Mucosa of gallbladder (tissue), 1 donor: ENCODE results near the gene ZNF776. TPM values are rescaled to one million over a fixed set of nuclear protein-coding genes. Genes with fewer than 3 reads are reported as not detected.
"Not testable (repeated sequence)": the region's sequence is repeated elsewhere in the genome, so short reads cannot be mapped to it uniquely, and the experiment has no call there.

Experiments used
- DNase-seq: peaks from one replicate; pipeline ENCODE4 v3.0.0-alpha.2; 2020; ENCODE audit warnings: low spot score
- total RNA-seq: library from RNA; stranded (reverse); gene quantifications from one replicate; pipeline ENCODE4 v1.2.1, GENCODE V29; 2021
- donor health status: DM: no; HTN: no; CAD: no.

ZNF776 gene
- 21.6 TPM for total RNA-seq

- peak; percentile 93 for DNase-seq
These were observed at the start of gene ZNF776 for GRCh38 chr19:57746580-57747471. TSS of gene ZNF776 (plus strand) at chr19:57746815. CDS start at chr19:57747059, 244 bp downstream.

GRCh38 chr19:57701625-57702024, 45.0 kb upstream of the ZNF776 start:
- DNase-seq: no peak

- DNase-seq: no peak
These were observed 40.3 kb upstream of the ZNF776 start for GRCh38 chr19:57706346-57706745.

DNA sequence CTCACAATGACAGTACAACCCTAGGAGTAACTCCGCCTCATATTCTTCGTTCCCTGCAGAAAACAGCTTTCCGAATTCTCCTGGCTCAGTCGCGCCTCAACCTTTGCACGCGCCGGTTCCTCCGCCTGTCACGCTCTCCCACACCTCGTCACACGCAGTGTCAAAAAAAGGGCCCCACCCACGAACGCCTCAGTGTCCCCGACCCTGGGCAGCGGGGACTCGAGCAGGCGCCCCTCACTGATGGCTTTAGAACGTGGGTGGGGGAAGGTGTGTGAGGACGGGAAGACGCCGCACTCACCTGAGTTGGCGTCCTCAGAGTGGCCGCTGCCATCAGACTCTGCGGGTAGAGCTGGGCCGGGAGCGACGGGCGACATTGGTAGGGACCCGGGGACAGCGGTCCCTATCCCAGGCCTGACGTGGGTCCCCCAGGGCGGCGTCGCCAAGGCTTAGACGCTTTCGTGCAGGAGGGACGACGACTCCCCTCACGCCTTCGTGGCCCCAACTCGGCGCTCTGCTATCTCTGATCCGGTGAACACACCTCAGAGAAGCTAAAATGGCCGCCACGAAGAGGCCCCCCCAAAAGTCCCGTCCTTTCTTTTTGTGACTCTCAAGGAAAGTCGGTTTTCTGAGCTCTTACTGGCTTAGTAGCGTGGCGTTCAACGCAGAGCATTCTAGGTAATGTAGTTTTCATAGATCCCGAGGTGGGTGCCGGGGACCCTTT, 37.8 kb upstream of the ZNF776 start, which contains the start of gene ZNF154:
Gene ZNF154, minus strand, starts transcription at position 564 of the 721 bp plus-strand sequence. Its CDS starts 233 bp downstream, at position 331.
- peak; percentile 71 for DNase-seq

GRCh38 chr19:57709616-57710015, 37.0 kb upstream of the ZNF776 start:
- DNase-seq: no peak

DNA sequence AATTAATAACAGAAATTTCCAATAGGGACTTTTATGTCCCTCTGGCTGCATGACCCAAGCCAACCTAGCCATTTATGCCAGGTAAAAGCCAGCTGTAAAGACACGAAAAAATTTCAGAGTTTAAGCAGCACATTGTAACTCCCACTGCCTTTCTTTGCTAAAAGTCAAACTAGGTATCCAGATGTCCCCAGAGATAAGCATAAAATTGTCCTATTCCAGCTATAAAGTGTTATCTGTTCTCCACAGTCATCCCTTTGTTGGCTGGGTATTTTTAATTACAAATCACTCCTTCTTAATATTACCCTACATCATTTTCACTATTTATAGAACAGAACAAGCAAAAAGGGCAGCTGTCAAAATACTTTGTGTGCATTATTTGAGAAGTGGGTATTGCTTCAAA, 34.4 kb upstream of the ZNF776 start:
- no peak for DNase-seq

- DNase-seq: no peak
These were observed 27.2 kb upstream of the ZNF776 start for GRCh38 chr19:57719424-57719823.

DNA sequence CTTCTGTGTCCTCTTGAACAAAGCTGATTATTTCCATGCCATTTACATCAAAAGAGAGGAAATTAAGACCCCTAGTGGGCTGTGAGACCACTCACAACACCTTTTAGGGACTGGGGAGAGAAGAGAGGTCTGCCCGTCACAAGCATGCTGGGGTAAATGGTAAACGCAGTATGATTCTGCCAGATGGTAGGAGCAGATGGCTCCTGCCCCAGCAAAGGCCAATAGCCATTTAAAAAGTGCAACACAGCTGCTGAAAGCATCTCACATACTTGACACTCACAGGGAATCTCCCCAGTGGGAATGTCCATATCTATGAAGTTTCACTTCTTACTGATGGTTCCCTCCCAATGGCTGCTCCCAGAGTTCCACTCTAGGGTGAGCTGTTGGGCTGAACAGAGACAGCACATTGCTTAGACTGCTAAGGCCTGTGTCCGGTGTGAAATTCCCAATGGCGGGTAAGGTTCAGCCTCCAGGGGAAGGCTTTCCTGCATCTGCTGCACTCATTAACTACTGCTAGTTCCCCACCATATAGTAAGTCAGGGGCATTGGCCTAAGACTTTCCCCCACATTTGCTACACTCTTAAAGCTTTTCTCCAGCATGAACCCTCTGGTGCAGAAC, 26.6 kb upstream of the ZNF776 start:
- DNase-seq: no peak

- DNase-seq: no peak
These were observed 25.7 kb upstream of the ZNF776 start for GRCh38 chr19:57720878-57721277.

GRCh38 chr19:57738320-57738719, 8.3 kb upstream of the ZNF776 start:
- DNase-seq: peak; percentile 65

DNA sequence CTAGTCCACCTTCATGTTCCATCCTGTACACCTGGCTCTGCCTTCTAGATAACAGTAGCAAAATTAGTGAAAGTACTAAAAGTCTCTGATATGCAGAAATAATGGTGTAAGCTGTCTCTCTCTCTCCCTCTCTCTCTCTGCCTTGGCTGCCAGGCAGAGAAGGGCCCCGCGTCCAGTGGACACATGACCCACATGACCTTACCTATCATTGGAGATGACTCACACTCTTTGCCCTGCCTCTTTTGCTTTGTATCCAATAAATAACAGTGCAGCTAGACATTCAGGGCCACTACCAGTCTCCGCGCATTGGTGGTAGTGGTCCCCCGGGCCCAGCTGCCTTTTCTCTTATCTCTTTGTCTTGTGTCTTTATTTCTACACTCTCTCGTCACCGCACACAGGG, 7.8 kb upstream of the ZNF776 start:
- not testable (repeated sequence) for DNase-seq

DNA sequence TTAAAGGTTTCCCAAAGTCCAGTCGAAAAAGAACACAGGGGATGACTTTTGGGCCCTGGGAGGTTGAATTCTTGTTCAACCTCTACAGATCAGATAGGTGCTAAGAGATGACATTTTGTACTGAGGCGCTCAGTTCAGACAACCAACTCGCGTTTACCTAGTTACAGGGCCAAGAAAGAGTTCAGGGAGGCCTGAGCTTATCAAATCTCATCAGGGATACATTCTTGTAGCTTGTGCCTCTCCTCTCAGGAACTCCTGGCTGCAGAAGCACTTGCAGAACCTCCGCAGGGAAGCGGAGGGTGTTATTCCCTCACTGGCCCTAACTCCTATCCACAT, 825 bp downstream of the ZNF776 start:
- no peak for DNase-seq

DNA sequence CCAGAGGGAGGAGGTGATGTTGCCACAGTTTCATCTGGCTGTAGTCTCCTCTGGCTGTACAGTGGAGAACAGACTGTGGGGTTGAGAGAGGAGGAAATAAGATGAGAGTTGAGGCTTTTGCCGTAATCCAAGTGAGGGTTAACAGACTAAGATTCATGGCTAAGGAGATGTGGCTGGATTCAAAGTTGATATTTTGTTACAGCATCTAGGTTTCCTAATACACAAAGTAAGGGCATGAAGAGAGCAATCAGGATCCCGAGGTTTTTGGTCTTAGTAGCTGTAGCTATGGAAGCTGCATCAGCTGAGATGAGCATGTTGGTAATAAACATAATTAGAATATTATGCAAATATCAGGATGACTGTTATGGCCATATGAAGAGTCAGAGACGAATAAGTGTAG, 1.4 kb downstream of the ZNF776 start:
- DNase-seq: no peak

DNA sequence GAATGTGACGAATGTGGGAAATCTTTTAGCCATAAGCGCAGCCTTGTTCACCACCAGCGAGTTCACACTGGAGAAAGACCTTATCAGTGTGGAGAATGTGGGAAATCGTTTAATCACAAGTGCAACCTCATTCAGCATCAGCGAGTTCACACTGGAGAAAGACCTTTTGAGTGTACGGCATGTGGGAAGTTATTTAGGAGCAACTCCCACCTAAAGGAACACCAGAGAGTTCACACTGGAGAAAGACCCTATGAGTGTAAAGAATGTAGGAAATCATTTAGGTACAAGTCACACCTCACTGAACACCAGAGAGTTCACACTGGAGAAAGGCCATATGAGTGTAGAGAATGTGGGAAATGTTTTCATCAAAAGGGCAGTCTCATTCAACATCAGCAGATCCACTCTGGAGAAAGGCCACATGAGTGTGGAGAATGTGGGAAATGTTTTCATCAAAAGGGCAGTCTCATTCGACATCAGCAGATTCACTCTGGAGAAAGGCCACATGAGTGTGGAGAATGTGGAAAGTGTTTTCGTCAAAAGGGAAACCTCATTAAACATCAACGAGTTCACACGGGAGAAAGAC, 7.6 kb downstream of the ZNF776 start:
- DNase-seq: no peak

- DNase-seq: no peak
These were observed 8.4 kb downstream of the ZNF776 start for GRCh38 chr19:57755031-57755430.

GRCh38 chr19:57757941-57758340, 11.3 kb downstream of the ZNF776 start:
- DNase-seq: no peak

DNA sequence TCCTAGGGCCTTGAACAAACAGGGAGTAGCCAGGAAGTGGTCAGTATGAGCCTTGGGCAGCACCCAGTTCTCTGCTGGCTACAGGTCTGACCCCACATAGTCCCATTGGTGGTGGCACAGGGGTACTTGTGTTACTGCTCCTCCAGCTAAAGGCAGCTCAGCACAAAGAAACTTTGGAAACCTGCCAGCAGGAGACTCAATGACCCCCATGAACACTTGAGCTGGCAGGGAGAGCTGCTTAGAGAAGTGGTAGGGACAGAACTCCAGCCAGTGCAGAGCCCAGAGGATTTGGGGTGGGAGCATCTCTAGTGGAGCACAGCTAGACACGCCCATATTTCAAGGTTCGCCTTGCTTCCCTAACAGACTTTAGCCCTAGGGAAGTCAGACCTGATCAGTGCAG, 12.5 kb downstream of the ZNF776 start:
- DNase-seq: no peak

- peak; percentile 91 for DNase-seq
These were observed 22.9 kb downstream of the ZNF776 start, which contains the start of gene ZNF586 for GRCh38 chr19:57769345-57770131. TSS of gene ZNF586 (plus strand) at chr19:57769676. CDS start at chr19:57769843, 167 bp downstream.

DNA sequence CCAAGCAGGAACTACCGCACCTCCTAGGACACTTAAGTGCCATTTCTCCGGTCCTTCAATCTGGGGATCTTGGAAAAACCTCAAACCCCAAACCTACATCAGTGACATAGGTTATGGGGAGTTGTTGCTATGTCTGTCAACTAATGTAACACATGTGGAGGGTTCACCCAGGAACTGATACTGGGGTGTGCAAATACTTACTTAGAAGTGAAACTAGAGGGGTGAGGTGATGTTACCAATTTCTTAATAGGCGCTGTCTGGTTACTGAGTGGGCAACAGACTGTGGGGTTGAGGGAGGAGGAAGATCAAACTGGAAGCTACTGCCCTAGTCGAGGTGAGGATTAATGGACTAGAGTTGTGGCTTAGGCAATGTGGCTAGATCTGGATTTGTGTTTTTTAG, 24.8 kb downstream of the ZNF776 start:
- DNase-seq: no peak

- no peak for DNase-seq
These were observed 26.9 kb downstream of the ZNF776 start for GRCh38 chr19:57773488-57773887.

- DNase-seq: no peak
These were observed 30.2 kb downstream of the ZNF776 start for GRCh38 chr19:57776764-57777296.
